NCI-H1930 (cell line): Measurements from ENCODE around the gene ANAPC7.
"Not testable (repeated sequence)": the region's sequence is repeated elsewhere in the genome, so short reads cannot be mapped to it uniquely, and the experiment has no call there.

ENCODE experiments used
- DNase-seq, 2 experiments: peaks; one replicate each; lab custom pipeline; 2025; lab: John Stamatoyannopoulos, UW

The ANAPC7 gene

DNA sequence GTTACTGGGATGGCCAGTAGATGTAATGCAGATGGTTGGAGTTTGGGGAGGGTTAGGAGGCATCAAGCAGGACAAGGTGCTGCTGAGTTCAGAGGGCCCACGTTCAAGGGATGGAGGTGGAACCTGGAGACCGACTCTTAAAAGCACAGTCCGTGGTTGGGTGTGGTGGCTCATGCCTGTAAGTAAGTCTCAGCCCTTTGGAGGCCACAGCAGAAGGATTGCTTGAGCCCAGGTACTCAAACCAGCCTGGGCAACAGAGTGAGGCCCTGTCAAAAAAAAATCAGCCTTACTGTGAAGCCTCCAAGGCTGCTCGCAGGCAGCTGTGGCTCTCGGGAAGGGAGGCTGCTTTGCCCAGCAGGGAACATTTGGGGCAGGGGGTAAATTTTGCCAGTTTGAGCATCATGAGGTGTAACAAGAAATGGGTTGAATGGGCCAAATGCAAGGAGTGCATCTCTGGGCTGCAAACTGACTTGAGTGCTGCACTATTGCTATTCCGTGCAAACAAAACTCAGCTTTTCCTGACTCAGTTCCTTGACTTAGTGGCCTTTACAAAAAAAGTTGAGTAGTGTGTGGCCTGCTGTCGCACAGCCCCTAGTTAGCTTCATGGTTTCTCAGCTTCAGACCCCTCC is 55.0 kb downstream of the ANAPC7 start:
- no peak for DNase-seq

- no peak for DNase-seq
These were observed 55.7 kb downstream of the ANAPC7 start for GRCh38 chr12:110347767-110348166.

DNA sequence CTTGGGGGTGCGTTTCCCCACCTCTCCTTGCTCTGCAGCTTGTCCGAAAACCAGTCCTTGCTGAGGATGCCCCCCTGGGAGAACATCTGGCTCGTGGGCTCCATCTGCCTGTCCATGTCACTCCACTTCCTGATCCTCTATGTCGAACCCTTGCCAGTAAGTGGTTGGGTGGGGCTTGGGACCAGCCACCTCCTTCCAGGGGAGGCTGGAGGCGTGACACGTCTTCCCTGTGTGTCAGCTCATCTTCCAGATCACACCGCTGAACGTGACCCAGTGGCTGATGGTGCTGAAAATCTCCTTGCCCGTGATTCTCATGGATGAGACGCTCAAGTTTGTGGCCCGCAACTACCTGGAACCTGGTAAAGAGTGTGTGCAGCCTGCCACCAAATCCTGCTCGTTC is 57.5 kb downstream of the ANAPC7 start:
- DNase-seq = no peak

- no peak for DNase-seq
These were observed 58.3 kb downstream of the ANAPC7 start for GRCh38 chr12:110345176-110345661.

DNA sequence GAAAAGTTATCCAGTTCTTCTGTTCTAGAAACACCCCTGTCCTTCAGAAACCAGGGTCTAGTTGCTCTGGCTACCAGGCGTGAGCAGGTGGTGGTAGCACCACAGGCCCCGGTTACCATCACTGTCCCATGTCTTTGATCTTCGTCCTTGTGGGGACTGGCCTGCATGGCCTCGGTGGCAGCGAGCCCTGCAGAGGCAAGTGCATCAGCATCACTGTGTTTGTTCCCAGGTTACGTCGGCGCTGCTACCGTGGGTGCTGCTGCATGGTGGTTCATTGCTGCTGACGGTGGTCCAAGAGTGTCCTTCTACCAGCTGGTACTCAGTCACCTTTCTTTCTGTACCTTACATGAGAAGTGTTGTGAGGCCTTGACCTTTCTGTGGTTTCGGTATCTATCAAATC is 58.9 kb downstream of the ANAPC7 start:
- no peak for DNase-seq

DNA sequence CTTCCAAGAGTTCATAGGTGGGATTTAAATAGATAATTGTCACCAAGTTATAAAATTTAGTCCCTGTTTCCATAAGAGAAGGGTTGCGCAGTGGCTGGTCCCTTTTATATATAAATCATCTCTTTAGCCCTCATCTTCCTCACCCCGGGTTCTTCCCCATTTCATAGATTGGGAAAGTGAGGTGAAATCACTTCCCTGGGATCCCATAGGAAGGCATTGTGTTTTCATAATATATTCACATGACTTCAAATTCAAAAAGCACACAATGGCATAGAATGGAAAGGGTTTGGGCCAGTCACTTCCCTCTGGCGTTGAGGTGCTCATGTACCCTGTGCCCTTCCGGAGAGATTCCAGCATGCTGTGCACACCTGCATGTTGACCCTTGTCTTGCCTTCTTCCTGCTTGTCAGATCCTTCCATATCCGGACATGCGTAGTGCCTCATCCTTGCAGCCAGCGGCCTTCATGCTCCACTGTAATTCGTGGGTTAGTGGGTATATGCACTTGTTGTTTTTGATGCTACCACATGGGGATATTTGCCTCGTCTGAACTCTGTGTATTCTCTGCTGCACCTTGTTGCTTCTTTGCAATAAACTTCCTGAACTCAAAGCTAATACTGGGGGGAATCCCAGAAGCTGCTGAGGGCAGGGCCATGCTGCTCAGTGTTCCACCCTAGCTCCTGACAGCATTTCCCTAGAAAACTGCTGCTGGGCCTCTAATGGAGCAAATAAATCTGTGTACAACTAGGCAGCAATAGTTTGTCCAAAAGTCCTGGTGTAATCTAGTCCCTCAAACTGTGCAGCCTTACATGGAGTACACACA is 59.6 kb downstream of the ANAPC7 start:
- no peak for DNase-seq

DNA sequence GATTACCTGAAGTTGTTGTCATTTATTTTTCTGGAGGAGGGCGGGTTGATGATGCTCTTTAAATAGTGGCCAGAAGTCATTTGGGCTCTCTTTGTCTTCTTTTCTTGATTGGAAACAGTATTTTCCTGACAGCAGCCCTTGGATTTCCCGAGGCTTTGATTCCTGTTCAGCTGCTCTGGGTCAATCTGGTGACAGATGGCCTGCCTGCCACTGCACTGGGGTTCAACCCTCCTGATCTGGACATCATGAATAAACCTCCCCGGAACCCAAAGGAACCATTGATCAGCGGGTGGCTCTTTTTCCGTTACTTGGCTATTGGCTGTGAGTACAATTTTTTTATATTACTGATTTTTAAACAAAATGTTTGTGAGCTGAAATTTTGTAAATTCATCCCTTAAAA is 60.4 kb downstream of the ANAPC7 start:
- DNase-seq = no peak

GRCh38 chr12:110342157-110342556 is 61.4 kb downstream of the ANAPC7 start:
- no peak for DNase-seq

DNA sequence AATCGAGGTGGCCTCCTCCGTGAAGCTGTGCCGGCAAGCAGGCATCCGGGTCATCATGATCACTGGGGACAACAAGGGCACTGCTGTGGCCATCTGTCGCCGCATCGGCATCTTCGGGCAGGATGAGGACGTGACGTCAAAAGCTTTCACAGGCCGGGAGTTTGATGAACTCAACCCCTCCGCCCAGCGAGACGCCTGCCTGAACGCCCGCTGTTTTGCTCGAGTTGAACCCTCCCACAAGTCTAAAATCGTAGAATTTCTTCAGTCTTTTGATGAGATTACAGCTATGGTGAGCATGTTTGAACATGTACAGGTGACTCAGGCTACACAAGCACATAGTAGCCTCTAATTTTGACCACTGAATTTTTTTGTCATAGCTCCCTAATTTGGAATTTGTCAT is 62.8 kb downstream of the ANAPC7 start:
- DNase-seq = no peak

GRCh38 chr12:110340261-110340660 is 63.2 kb downstream of the ANAPC7 start:
- DNase-seq = not testable (repeated sequence)

- DNase-seq = no peak
These were observed 64.1 kb downstream of the ANAPC7 start for GRCh38 chr12:110339184-110339952.

GRCh38 chr12:110338754-110339153 is 64.8 kb downstream of the ANAPC7 start:
- DNase-seq = no peak

- DNase-seq = no peak
These were observed 65.4 kb downstream of the ANAPC7 start for GRCh38 chr12:110337912-110338710.

DNA sequence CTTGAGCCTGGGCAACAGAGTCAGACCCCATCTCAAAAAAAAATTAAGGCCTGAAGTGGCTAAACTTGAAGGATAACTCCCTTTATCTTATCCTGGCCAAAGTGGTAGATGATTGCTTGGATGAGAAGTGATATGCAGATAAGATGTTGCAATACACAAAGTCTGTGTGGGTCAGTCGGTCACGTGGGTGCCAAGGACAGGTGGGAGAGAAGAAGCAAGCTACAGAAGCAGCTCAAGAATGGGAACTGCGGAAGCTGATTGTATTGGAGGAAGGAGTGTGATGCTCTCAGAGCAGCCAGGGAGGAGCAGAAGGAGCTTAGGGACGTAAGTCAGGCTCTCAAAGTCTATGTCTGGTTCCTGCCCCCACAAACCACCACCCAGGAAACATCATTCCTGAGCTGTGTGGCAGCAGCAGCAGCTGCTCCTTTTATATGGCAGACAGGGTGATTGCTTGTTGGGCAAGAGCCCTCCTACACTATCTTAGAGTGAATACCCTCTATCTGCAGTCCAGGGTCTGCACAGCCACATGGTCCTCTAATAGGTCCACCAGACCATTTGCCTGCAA is 67.9 kb downstream of the ANAPC7 start:
- DNase-seq = no peak

- no peak for DNase-seq
These were observed 70.3 kb downstream of the ANAPC7 start for GRCh38 chr12:110333201-110333600.

DNA sequence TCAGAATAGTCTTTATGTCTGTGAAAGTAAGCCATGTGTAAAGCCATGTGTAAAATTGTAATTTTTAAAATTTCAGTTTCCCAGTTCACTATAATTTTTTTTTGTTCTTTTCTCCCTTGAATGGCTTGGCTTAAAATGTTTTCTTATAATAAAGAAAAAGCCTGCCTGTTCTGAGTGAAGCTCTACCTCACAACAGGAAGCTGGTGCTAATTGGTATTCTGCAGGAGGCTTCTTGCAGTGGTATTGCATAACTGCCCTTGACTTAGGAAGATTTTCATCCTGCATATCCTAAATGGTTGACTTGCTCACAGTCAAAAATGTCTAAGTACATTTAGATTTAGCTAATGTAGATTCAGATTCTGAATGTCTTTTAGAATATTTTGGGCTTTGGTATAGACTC is 73.0 kb downstream of the ANAPC7 start:
- DNase-seq = no peak

DNA sequence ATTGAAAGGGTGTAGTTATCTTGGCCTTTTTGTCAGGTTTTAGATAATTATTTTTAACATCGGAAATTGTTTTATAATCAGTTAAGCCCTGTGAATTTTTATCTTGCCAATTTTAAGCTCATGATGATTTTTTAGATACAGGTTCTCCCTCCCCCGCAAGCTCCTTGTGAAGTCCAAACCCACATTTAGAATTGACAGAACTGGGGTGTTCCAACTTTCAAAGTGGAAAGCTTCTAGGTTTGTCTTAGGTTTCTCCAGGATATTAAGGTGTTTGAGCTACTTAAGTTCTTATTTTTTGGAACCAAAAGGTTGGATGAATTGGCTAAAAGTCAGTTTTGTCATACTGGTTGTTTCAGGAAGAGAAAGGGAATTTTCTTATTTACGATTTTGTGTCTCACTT is 73.4 kb downstream of the ANAPC7 start:
- DNase-seq = no peak

DNA sequence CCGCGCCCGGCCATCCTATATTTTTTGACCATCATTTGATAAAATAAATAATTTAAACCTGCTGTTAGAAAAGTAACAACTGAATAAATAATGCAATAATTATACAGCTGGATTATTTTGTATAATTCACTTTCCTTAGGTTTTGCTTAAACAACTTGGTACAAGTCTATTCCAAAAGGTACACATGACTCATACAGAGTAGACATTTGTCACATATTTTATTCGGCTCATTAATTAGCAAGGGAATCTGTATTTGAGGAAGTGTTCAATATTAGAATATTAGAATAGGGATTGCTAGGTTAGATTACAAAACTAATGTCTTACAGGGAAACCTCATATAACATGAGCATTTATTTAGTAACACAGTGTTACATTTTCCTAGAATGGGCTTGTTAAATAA is 73.8 kb downstream of the ANAPC7 start:
- DNase-seq = no peak
